GM19438 (cell line): ENCODE measurements around the gene KIAA0930.
"Not testable (repeated sequence)": the region's sequence is repeated elsewhere in the genome, so short reads cannot be mapped to it uniquely, and the experiment has no call there.

ENCODE experiments used
- ATAC-seq: cut with Tn5 transposase; IDR thresholded peaks from one replicate; pipeline ENCODE4 v1.9.1; 2021; ENCODE audit warnings: low read depth; ENCODE audit not compliant: unreplicated experiment

The KIAA0930 gene

GRCh38 chr22:45263463-45264269 lies 23.0 kb upstream of the KIAA0930 start:
- peak; percentile 71 for ATAC-seq

DNA sequence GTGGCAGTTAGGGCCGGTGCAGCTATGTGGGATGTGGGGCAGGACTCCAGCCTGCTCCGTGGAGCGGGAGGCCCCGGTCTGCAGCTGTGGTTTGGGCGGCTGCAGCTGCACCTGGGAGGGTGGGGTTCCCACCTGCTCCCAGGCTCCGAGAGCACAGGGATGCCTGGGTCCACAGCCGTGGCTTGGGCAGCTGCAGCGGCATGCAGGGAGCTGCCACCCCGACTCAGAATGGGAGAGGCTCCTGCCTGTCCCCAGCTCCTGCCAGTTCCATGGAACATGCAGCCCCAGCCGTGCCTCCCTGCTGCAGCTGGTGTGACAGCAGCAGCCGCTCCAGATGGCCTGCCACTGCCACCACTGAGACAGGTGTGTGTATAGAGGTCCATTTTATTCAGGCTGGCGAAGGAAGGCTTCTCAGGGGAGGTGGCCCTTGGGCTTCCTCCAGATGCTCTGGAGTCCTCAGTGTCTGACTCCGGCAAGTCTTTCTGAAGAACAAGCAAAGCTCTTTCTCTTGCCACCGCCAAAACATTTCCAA lies 22.3 kb upstream of the KIAA0930 start:
- ATAC-seq: peak; percentile 33

DNA sequence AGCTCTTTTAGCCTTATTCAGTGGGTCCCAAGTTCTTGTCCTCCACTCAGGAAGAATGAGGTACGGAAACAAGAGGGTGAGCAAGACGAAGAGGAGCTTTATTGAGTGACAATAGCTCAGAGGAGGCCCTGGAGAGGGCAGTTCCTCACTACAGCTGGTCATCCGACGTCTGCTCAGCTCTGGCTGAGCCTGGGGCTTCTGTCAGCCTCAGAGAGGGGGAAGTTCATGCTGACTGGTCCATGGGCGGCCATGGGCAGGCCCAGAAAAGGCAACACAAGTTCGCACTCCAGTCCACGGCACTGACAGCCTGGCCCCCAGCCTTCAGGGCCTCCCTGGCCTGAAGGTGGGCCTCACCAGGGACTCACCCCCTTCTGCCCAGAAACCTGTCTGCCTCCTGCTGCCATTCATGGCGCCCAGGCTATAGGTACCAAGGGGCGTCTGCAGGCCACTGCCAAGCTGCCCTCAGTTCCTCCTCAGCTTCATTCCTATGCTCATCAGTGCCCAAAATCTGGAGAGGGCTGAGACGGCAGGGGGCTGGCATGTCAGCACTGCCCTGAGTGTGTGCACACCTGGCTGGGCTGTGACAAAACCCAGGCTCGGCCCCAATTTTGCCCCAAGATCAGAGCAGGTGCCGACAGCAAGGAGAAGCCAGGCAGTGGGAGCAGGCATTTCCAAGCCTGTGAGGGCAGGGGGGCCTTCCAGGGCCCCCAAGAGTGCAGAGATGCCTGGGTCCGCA lies 21.7 kb upstream of the KIAA0930 start:
- no peak for ATAC-seq

DNA sequence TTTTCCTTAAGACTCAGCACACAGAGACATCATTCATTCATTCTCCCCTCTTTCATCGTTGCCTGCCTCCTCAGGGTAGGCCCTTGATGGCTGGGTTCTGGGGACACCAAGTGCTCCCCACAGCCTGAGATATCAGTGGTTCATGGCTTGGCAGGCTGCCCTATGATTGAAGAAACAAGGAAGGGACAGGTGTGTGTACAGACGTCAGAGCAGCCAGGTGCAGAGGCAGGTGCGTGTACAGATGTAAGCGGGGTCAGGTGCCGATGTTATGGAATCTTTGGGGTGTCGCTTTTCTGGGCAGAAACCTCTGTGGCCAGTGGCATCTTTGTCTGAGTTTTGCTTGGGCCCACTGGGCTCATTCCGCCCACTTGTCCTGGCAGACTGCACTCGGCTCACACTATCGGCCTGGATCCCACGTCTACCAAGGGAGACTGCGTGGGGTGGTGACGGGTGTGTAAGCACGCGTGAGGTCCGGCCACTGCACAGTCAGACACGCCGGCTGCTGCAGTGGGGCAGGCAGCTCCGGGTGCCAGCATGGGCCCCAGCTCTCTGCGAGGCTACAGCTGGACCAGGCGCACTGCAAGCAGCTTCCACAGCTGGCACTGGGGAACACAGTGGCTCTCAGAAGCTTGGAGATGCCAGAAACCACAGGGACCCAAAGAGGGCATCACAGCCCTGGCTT lies 20.9 kb upstream of the KIAA0930 start:
- no peak for ATAC-seq

- not testable (repeated sequence) for ATAC-seq
These were observed 19.7 kb upstream of the KIAA0930 start for GRCh38 chr22:45260395-45260759.

DNA sequence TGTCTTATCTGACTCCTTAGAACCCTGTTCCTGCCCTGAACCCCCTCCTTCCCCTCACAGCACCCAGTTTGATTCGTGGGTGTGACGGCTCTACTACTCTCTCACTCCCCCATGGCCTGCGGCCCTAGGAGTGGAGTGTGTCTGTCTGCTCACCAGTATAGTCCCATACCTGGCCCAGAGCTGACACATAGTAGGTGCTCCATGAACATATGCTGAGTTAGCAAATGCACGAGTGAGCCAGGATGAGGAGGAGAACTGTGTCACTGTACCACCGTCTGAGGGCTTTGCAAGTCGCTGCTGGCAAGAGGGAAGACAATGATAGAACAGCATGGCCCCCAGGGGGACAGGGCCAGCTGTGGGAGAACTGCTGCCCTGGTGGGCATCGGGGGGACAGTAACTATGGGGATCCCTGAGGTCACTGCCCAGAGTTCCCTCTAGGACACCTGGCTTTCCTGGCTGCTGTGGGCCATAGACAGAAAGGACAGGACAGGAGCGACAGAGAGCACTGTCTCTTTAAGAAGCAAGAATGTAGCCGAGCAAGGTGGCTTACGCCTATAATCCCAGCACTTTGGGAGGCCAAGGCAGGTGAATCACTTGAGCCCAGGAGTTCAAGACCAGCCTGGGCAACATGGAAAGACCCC lies 19.2 kb upstream of the KIAA0930 start:
- ATAC-seq: no peak

- ATAC-seq: not testable (repeated sequence)
These were observed 17.2 kb upstream of the KIAA0930 start for GRCh38 chr22:45257941-45258340.

- no peak for ATAC-seq
These were observed 14.1 kb upstream of the KIAA0930 start for GRCh38 chr22:45254789-45255278.

DNA sequence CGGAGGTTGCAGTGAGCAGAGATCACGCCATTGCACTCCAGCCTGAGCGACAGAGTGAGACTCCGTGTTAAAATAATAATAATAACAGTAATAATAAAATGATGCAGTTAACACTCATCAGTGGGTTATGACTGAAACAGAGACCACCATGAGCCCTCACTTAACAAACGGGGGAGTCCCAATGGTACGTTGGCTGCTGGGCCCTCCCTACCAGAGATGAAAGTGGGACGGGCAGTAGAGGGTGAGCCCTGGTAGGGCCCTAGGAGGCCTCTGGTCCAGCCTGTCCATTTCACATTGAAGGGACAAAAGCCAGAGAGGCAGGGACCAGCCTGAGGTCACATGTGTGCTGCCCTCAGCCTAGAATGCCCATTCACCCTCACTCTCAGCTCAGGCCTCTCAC lies 13.7 kb upstream of the KIAA0930 start:
- no peak for ATAC-seq

DNA sequence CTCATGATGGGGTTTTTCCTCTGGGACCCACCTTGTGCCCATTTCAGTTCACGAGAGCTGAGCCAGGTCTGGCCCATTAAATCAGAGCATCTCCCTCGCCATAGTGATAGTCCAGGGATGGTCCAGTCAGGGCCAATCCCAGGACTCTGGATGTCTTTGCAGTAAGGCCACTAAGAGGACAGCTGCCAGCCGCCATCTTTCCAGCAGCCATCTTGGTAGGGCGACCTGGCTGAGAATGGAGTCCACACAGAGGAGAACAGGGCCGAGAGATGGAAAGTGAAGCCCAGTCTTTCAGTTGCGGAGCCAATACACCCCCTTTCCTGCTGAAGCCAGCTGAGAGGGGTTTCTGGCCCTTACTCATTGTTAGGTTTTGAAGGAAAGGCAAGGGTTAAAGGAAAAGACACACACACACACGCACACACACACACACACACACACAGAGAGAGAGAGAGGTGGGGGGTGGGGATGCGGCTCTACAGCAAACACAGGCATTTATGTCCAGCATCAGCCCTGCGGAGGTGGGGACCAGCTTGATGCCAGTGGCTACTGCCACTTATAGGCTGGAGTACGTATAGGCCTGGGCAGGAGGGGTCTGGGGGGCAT lies 12.4 kb upstream of the KIAA0930 start:
- no peak for ATAC-seq

DNA sequence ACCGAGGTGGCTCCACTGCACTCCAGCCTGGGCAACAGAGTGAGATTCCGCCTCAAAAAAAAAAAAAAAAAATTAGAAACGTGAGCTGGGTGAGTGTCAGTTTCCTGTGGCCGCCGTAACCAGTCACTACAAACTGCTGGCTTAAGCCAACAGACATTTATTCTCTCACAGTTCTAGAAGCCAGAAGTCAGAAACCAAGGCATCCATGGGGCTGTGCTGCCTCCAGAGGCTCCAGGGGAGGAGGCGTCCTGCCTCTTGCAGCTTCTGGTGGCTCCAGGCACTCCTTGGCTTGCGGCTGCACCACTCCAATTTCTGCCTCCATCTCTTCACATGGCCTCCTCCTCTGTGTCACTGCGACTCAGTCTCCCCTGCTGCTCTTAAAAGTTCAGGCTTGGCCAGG lies 11.1 kb upstream of the KIAA0930 start:
- no peak for ATAC-seq

GRCh38 chr22:45248832-45249561 lies 8.3 kb upstream of the KIAA0930 start:
- no peak for ATAC-seq

DNA sequence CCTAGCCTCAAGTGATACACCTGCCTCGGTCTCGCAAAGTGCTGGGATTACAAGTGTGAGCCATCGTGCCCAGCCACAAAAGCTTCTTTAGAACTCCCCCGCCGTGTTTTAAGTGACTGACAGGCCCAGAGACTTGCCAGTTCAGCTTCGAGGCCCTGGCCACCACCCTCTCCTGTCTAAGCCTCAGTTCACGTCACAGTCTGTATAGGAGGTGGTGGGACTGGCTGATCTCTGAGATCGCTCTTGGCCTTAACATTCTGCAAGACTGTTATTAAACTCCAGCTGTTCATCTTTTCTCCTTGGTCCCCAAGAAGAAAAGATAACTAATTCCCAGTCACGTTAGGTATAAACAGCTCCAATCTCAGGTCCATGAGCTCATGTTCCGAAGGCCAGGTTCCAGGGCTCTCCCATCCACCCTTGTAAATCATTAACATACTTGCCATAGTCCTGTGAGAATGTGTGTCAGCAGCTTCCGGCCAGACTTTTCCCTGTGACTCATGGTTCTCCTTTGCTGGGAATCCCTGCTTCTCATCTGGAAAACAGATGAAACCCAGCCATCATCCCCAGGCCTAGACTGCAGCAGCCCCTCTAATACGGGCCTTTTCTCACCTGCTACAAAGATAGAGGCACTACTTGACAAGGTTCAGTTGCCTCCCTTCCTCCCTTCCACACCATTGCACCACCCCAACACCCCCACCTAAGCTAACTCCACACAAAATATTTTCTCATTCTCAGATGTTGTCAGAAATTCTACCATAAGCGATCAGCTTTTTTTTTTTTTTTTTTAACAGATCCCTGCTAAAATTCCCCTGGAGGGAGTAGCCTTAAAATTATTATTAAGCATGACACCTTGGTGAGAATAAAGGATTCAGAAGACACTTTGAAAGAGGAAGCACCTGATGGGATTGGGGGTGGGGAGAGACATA lies 5.6 kb upstream of the KIAA0930 start:
- no peak for ATAC-seq

GRCh38 chr22:45244916-45245315 lies 4.2 kb upstream of the KIAA0930 start:
- no peak for ATAC-seq

DNA sequence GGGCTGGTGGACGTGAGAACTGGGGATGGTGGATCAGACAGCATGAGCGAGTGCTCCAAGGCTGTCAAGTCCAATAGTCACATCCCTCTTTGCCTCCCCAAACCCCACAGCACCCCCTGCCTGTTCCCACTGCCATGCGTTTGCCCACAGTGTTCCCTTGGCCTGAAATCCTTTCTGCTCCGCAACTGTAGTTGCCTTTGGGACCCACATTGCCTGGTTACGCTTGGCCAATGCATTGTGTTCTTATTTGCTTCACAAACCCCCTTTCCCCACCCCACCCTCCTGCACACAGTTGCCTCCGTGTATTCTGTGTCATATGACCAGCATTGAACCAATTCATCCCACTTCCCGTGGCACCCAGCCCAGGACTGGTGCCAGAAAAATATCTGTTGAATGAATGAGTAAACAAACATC lies 2.1 kb upstream of the KIAA0930 start:
- no peak for ATAC-seq

- ATAC-seq: no peak
These were observed 437 bp downstream of the KIAA0930 start for GRCh38 chr22:45240104-45240809.

DNA sequence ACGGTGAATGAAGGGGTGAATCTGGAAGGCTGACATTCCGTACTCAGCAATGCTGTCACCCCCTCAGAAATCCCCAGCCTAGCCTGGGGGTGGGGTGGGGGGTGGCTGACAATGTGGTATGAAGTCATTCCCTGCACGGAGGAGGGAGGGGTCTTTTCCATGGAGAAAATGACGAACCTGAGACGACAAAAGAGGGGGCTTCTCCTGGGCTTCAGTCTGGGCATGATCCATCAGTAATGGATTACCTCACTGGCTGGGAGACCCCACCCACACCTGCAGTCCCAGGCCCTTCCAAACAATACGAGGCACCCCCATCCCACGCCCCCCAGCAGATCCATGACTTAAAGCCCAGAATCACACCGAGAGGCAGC lies 1.0 kb downstream of the KIAA0930 start:
- no peak for ATAC-seq
